ENCODE measurements around the gene ADGRE2.
"Not testable (repeated sequence)": the region's sequence is repeated elsewhere in the genome, so short reads cannot be mapped to it uniquely, and the experiment has no call there.

The ADGRE2 gene

GRCh38 chr19:14782626-14783409 lies 4.5 kb upstream of the ADGRE2 start:
- H3K4me3 ChIP-seq (ENCODE audit: low read depth, low read length), result no peak overlapping the region
- TF ChIP-seq CTCF (IDR thresholded peaks at IDR 0.05; ENCODE audit: borderline replicate concordance, insufficient read depth, low read depth, low read length), result no peak

GRCh38 chr19:14781713-14782536 lies 3.6 kb upstream of the ADGRE2 start:
- H3K4me3 ChIP-seq (ENCODE audit: low read depth, low read length), result not testable (repeated sequence)

- not testable (repeated sequence) for H3K4me3 ChIP-seq (ENCODE audit: low read depth, low read length)
Observed at GRCh38 chr19:14780622-14781225, 2.4 kb upstream of the ADGRE2 start.

- no peak for TF ChIP-seq CTCF (IDR thresholded peaks at IDR 0.05; ENCODE audit: borderline replicate concordance, insufficient read depth, low read depth, low read length)
- H3K4me3 ChIP-seq (ENCODE audit: low read depth, low read length), result no peak overlapping the region
Observed at GRCh38 chr19:14779151-14779550, 791 bp upstream of the ADGRE2 start.

GRCh38 chr19:14777645-14778044 lies 715 bp downstream of the ADGRE2 start:
- H3K4me3 ChIP-seq (ENCODE audit: low read depth, low read length), result not testable (repeated sequence)

- peak overlapping the region; percentile 58 for H3K4me3 ChIP-seq (ENCODE audit: low read depth, low read length)
- TF ChIP-seq CTCF (IDR thresholded peaks at IDR 0.05; ENCODE audit: borderline replicate concordance, insufficient read depth, low read depth, low read length), result no peak
Observed at GRCh38 chr19:14775869-14776586, 2.3 kb downstream of the ADGRE2 start.

- H3K4me3 ChIP-seq (ENCODE audit: low read depth, low read length), result peak overlapping the region; percentile 58
Observed at GRCh38 chr19:14775326-14775725, 3.0 kb downstream of the ADGRE2 start.

GRCh38 chr19:14774373-14774772 lies 4.0 kb downstream of the ADGRE2 start:
- no peak for TF ChIP-seq CTCF (IDR thresholded peaks at IDR 0.05; ENCODE audit: borderline replicate concordance, insufficient read depth, low read depth, low read length)

GRCh38 chr19:14773722-14774121 lies 4.6 kb downstream of the ADGRE2 start:
- not testable (repeated sequence) for H3K4me3 ChIP-seq (ENCODE audit: low read depth, low read length)

More at GRCh38 chr19:14774373-14774772, 4.0 kb downstream of the ADGRE2 start:
- no peak overlapping the region for H3K4me3 ChIP-seq (ENCODE audit: low read depth, low read length)
